HG03108 (cell line): ENCODE data around the gene BANP.
"Not testable (repeated sequence)": the region's sequence is repeated elsewhere in the genome, so short reads cannot be mapped to it uniquely, and the experiment has no call there.

Experiments used
- ATAC-seq: cut with Tn5 transposase; IDR thresholded peaks from one replicate; pipeline ENCODE4 v1.9.1; 2021; ENCODE audit warnings: moderate library complexity; ENCODE audit not compliant: unreplicated experiment

BANP gene

GRCh38 chr16:87926246-87927194 is 24.7 kb upstream of the BANP start:
- ATAC-seq = no peak

GRCh38 chr16:87927195-87927562 is 24.1 kb upstream of the BANP start:
- ATAC-seq = no peak

GRCh38 chr16:87929986-87930385 is 21.2 kb upstream of the BANP start:
- ATAC-seq = no peak

- no peak for ATAC-seq
Measured at GRCh38 chr16:87930456-87930855, 20.8 kb upstream of the BANP start.

GRCh38 chr16:87931504-87931903 is 19.7 kb upstream of the BANP start:
- ATAC-seq = no peak

GRCh38 chr16:87932475-87933139 is 18.6 kb upstream of the BANP start:
- not testable (repeated sequence) for ATAC-seq

GRCh38 chr16:87933140-87933495 is 18.1 kb upstream of the BANP start:
- ATAC-seq = no peak

GRCh38 chr16:87934752-87935425 is 16.3 kb upstream of the BANP start:
- not testable (repeated sequence) for ATAC-seq

- not testable (repeated sequence) for ATAC-seq
Measured at GRCh38 chr16:87936016-87936374, 15.2 kb upstream of the BANP start.

- ATAC-seq = no peak
Measured at GRCh38 chr16:87936375-87937230, 14.6 kb upstream of the BANP start, which contains the start of gene CA5A. Gene CA5A (minus strand): TSS chr16:87936529. CDS start chr16:87936450, 79 bp downstream.

GRCh38 chr16:87937231-87937542 is 14.0 kb upstream of the BANP start:
- not testable (repeated sequence) for ATAC-seq

GRCh38 chr16:87938412-87938949 is 12.8 kb upstream of the BANP start:
- no peak for ATAC-seq

- ATAC-seq = no peak
Measured at GRCh38 chr16:87939562-87940423, 11.4 kb upstream of the BANP start.

- no peak for ATAC-seq
Measured at GRCh38 chr16:87942680-87943079, 8.6 kb upstream of the BANP start.

- ATAC-seq = no peak
Measured at GRCh38 chr16:87945351-87946042, 5.7 kb upstream of the BANP start.

GRCh38 chr16:87946596-87947347 is 4.5 kb upstream of the BANP start:
- no peak for ATAC-seq

- no peak for ATAC-seq
Measured at GRCh38 chr16:87947356-87948118, 3.7 kb upstream of the BANP start.

GRCh38 chr16:87948119-87948545 is 3.1 kb upstream of the BANP start:
- no peak for ATAC-seq
